Measurements from ENCODE around the gene ATL1.

- no peak for TF ChIP-seq EZH2 (IDR thresholded peaks at IDR 0.05; ENCODE audit: borderline replicate concordance, low read length)
- no peak for TF ChIP-seq CTCF (conservative IDR thresholded peaks at IDR 0.05 in 1 of 2, IDR thresholded peaks at IDR 0.05 in 1 of 2; ENCODE audit: extremely low read depth in 1 of 2, insufficient read depth in 1 of 2, low read depth in 1 of 2, low read length in 2 of 2)
Measured at GRCh38 chr14:50531595-50532501, 28.1 kb upstream of the ATL1 start.

All from mammary epithelial cell (primary cell).